Stimulated activated CD4-positive, alpha-beta T cell treated with anti-CD3 and anti-CD28 coated beads, Interleukin-1b, Interleukin-23, amount 100 ng/mL, for 4 hours (primary cell): Measurements from ENCODE around the gene ZNHIT2.
"Not testable (repeated sequence)": the region's sequence is repeated elsewhere in the genome, so short reads cannot be mapped to it uniquely, and the experiment has no call there.

Source experiments
- DNase-seq, 2 donors: peaks; one replicate each; pipeline ENCODE4 v3.0.0-alpha.2; 2020; ENCODE audit warnings: low read depth in 2 of 2

Gene ZNHIT2

GRCh38 chr11:65119670-65119995 lies 2.1 kb upstream of the ZNHIT2 start:
- DNase-seq = no peak

- not testable (repeated sequence) for DNase-seq
Observed at GRCh38 chr11:65118891-65119669, 1.6 kb upstream of the ZNHIT2 start.

- DNase-seq = no peak
Observed at GRCh38 chr11:65118097-65118837, 766 bp upstream of the ZNHIT2 start.

GRCh38 chr11:65116370-65117205 lies 913 bp downstream of the ZNHIT2 start:
- peak; percentile 52 to 54 for DNase-seq

- DNase-seq = no peak
Observed at GRCh38 chr11:65115361-65116082, 2.0 kb downstream of the ZNHIT2 start.

GRCh38 chr11:65114538-65115171 lies 2.8 kb downstream of the ZNHIT2 start:
- no peak for DNase-seq

GRCh38 chr11:65113839-65114238 lies 3.7 kb downstream of the ZNHIT2 start:
- DNase-seq = no peak

GRCh38 chr11:65113361-65113756 lies 4.1 kb downstream of the ZNHIT2 start:
- no peak for DNase-seq

- DNase-seq = peak; percentile 62 to 67
Observed at GRCh38 chr11:65112546-65113360, 4.7 kb downstream of the ZNHIT2 start.

- peak; percentile 88 to 91 for DNase-seq
Observed at GRCh38 chr11:65111744-65112545, 5.6 kb downstream of the ZNHIT2 start, which contains the start of gene TM7SF2. Gene TM7SF2 (plus strand): TSS chr11:65111872. CDS start chr11:65112016, 144 bp downstream.

- no peak for DNase-seq
Observed at GRCh38 chr11:65111159-65111743, 6.2 kb downstream of the ZNHIT2 start.

GRCh38 chr11:65110354-65110861 lies 7.1 kb downstream of the ZNHIT2 start:
- peak; percentile 97 to 99 for DNase-seq

- DNase-seq = no peak
Observed at GRCh38 chr11:65109231-65110198, 8.0 kb downstream of the ZNHIT2 start.

GRCh38 chr11:65108469-65109123 lies 8.9 kb downstream of the ZNHIT2 start:
- no peak for DNase-seq

GRCh38 chr11:65107751-65108468 lies 9.6 kb downstream of the ZNHIT2 start:
- DNase-seq = no peak

- DNase-seq = no peak
Observed at GRCh38 chr11:65107078-65107477, 10.4 kb downstream of the ZNHIT2 start.
